Measurements from ENCODE around the gene MYO10.

Gene MYO10

DNA sequence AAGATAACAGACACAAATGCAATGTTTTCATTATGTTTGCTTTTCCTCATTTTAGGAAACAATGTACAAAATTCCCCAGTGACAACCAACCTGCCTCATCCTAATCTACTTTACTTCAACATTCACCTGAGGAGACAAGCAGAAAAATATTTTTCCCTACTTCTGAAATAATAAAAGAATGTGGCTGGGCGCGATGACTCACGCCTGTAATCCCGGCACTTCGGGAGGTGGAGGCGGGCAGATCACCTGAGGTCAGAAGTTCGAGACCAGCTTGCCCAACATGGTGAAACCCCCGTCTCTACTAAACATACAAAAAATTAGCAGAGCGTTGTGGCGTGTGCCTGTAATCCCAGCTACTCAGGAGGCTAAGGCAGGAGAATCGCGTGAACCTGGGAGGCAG is 36.9 kb downstream of the MYO10 start:
- TF ChIP-seq, protein P1, sequence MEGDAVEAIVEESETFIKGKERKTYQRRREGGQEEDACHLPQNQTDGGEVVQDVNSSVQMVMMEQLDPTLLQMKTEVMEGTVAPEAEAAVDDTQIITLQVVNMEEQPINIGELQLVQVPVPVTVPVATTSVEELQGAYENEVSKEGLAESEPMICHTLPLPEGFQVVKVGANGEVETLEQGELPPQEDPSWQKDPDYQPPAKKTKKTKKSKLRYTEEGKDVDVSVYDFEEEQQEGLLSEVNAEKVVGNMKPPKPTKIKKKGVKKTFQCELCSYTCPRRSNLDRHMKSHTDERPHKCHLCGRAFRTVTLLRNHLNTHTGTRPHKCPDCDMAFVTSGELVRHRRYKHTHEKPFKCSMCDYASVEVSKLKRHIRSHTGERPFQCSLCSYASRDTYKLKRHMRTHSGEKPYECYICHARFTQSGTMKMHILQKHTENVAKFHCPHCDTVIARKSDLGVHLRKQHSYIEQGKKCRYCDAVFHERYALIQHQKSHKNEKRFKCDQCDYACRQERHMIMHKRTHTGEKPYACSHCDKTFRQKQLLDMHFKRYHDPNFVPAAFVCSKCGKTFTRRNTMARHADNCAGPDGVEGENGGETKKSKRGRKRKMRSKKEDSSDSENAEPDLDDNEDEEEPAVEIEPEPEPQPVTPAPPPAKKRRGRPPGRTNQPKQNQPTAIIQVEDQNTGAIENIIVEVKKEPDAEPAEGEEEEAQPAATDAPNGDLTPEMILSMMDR (IDR thresholded peaks at IDR 0.05; ENCODE audit: insufficient read depth, low read depth, low read length, missing control alignments): no peak
- DNase-seq (ENCODE audit: low read depth): peak; percentile 51
- H3K4me3 ChIP-seq (ENCODE audit: low read length): no peak overlapping the region

DNA sequence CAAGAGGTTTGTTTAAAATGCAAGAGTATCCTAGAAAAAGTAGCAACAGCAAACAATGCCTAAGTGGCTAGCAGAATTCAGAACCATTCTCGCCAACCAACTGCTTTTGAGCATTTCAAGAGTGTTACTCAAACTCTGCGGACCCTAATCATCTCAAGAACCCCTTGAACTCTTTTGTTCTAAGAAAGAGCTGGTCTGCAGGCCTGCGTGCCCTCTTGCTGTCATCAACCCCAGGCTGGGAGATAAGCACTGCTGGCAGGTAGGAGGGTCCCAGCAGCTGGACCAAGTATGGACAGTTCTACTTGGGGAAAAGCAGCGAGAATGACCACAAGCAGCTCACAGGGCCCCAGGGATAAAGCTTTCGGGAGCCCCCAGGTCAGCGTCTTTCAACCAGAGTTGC is 38.3 kb downstream of the MYO10 start:
- H3K4me3 ChIP-seq (ENCODE audit: low read length): no peak overlapping the region
- TF ChIP-seq, protein P1 (IDR thresholded peaks at IDR 0.05; ENCODE audit: insufficient read depth, low read depth, low read length, missing control alignments): no peak
- DNase-seq (ENCODE audit: low read depth): no peak

DNA sequence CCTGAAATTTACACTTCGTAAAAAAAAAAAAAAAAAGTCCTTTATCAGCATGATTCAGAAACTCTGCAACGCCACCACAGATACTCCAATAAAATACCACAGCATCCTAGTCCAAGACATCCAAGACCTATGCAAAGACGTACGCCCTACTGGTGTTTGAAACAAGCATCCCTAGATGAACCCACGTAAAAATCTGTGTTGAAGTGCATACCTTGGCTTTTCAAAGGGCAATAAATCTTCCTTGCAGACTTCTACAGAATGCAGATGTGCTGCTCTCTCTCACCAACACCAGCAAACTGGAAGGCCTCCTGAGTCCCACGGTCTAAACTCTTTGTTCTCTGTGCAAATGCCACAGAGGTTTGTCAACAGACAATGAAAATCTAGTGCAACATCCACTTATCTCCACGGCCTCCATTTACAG is 38.8 kb downstream of the MYO10 start:
- TF ChIP-seq, protein P1 (IDR thresholded peaks at IDR 0.05; ENCODE audit: insufficient read depth, low read depth, low read length, missing control alignments): no peak
- H3K4me3 ChIP-seq (ENCODE audit: low read length): no peak overlapping the region
- DNase-seq (ENCODE audit: low read depth): no peak

DNA sequence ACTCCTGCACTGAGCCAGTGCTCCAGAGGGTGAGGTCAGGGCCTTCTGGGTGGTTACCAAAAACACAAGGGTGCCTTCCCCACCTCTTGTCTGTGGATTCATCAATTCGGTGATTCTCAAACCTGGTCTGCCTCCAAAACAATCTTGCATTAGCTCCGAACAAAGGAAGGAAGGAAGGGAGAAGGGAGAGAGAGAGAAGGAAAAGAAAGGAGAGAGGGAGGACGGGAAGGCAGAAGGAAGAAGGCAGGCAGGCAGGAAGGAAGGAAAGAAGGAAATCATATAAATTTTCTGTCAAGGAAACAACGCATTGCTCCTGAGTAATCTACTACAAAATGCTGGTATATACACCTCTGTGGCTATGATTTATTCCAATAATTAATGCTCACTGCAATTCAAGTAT is 39.3 kb downstream of the MYO10 start:
- no peak overlapping the region for H3K4me3 ChIP-seq (ENCODE audit: low read length)
- DNase-seq (ENCODE audit: low read depth): no peak
- TF ChIP-seq, protein P1 (IDR thresholded peaks at IDR 0.05; ENCODE audit: insufficient read depth, low read depth, low read length, missing control alignments): no peak

DNA sequence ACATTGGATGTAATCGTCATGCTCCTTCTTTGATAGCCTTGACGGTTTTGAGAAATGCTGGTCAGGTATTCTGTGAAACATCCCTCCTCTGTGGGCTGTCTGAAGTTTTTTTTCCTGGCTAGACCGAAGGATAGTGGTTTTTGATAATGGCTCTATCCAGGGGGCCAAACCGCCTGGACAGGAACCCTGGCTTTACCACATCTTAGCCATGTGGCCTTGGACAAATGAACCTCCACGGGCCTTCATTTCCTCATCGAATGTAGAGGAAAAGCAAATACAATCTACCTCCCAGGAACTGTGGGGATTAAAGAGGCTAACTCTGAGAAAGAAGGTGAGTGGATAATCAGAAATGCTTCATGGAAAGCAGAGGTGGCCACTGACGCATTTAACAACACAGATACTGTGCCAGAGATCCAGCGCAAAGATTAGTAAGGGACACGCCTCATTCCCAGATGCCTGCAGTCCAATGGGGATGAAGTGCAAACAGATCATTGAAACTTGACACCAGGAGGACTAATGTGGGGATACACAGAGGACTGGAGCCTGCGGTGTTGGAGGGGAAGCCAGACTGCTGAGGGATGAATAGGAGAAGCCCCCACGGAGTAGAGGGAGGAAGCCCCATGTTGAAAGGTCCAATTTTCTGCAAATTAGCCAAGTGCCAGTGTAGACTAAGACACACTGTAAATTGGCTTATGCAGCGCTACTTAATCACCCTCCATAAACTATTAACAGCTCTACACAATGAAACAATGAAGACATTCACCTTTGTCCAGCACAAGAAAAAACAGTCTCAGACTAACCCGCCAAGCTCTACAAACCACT is 41.6 kb downstream of the MYO10 start:
- H3K4me3 ChIP-seq (ENCODE audit: low read length): no peak overlapping the region
- DNase-seq (ENCODE audit: low read depth): peak; percentile 94
- TF ChIP-seq, protein P1 (IDR thresholded peaks at IDR 0.05; ENCODE audit: insufficient read depth, low read depth, low read length, missing control alignments): no peak

DNA sequence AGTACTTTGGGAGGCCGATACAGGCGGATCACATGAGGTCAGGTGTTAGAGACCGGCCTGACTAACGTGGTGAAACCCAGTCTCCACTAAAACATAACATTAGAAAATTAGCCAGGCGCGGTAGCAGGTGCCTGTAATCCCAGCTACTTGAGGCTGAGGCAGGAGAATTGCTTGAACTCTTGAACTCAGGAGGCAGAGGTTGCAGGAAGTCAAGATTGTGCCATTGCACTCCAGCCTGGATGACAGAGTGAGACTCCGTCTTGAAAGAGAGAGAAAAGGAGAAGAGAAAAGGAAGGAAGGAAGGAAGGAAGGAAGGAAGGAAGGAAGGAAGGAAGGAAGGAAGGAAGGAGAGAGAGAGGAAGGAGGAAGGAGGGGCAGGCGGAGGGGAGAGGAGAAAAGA is 45.1 kb downstream of the MYO10 start:
- no peak overlapping the region for H3K4me3 ChIP-seq (ENCODE audit: low read length)
- TF ChIP-seq, protein P1 (IDR thresholded peaks at IDR 0.05; ENCODE audit: insufficient read depth, low read depth, low read length, missing control alignments): no peak
- no peak for DNase-seq (ENCODE audit: low read depth)
